ENCODE data around the gene PIP5KL1. TPM values are rescaled to one million over a fixed set of nuclear protein-coding genes. Genes with fewer than 3 reads are reported as not detected.

The PIP5KL1 gene
- total RNA-seq, 1 experiment from 2014 or later, result 0.94 TPM

DNA sequence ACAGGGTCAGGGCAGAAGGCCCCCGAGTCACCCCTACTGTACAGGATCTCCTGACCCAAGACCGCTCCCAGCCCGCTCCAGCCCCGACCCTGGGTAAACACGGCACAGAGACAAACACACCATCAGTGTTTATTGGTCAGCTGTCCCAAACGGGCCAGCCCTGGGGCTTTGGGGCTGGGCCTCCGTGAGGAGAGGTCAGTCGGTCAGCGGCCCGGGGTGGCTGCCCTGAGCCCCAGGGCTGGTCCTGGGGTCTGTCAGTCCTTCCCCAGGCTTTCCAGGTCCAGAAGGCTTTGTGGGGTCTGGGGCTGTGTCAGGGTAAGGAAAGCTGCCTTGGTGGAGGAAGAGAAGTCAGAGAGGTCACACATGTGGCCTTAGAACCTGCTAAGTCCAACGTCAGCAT lies 4.4 kb upstream of the PIP5KL1 start:
- H3K4me3 ChIP-seq (ENCODE audit: insufficient read depth, low read depth, low read length), result no peak overlapping the region
- H3K36me3 ChIP-seq (replicated peaks; ENCODE audit: control insufficient read depth, insufficient read depth, low read length), result peaks cover 9% of the 10 kb centered on the region
- DNase-seq, result no peak
- H3K27me3 ChIP-seq (ENCODE audit: control insufficient read depth, insufficient read depth, low read length), result peaks cover 1% of the 10 kb centered on the region; the same call in 1 of the 2 replicates

GRCh38 chr9:127934248-127934647 lies 3.7 kb upstream of the PIP5KL1 start:
- peaks cover 9% of the 10 kb centered on the region for H3K27me3 ChIP-seq (ENCODE audit: control insufficient read depth, insufficient read depth, low read length)
- H3K4me3 ChIP-seq (ENCODE audit: insufficient read depth, low read depth, low read length), result no peak overlapping the region
- DNase-seq, result no peak
- H3K36me3 ChIP-seq (replicated peaks; ENCODE audit: control insufficient read depth, insufficient read depth, low read length), result peaks cover 9% of the 10 kb centered on the region

DNA sequence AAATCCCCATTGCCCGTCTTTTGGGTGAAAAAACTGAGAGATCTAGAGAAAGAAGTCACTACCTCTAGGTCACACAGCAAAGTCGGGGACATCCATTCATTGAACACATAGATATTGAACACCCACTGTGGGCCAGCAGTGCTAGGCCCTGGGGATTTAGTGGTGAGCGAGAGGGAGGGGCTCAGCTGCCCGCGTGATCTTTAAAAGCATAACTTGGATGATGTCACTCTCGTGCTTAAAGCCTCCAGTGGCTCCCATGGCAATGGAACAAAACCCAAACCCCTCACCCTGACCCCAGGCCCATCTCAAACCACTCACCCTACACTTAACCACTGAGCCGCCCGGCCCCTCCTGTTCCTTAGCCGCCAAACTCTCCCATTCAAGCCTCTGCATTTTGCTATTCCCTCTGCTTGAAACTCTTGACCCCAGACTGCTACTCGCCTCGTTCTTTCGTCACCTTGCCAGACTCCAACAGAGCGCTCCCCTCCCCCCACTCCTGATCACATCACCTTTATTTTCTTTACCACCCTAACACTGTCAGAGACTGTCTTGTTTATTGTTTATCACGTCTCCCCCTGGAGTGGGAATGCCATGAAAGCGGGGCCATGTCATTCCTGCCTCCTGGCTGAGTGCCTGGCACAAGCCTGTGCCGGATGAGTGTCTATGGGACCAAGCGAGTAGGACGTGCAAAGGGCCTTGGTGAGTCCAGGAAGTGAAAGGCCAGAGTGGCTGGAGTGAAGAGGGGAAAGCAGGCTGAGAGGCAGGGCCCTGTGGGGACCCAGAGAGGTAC lies 710 bp upstream of the PIP5KL1 start:
- H3K27me3 ChIP-seq (ENCODE audit: control insufficient read depth, insufficient read depth, low read length), result peaks cover 36% of the 10 kb centered on the region
- no peak for DNase-seq
- peaks cover 8% of the 10 kb centered on the region for H3K36me3 ChIP-seq (replicated peaks; ENCODE audit: control insufficient read depth, insufficient read depth, low read length)

DNA sequence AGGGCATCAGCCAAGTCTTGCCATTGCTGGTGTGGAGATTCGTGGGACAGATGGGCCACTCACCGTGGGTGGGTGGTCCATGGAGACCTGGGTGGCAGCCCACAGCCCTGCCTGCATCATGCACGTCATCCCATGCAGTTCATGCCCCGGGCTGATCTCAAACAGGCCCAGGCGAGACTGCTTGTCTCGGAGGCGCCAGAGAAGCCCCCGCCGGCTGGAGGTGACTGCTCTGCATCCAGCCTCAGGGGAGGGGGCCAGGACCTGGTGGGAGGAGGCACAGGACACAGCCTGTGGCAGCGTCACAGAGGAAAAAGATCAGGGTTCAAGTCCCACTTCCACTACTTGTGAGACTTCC lies 975 bp downstream of the PIP5KL1 start:
- DNase-seq, result no peak
- Histone ChIP-seq H3K27me3 (ENCODE audit: control insufficient read depth, insufficient read depth, low read length) (peaks cover 41% of the 10 kb centered on the region), H3K4me3 (ENCODE audit: insufficient read depth, low read depth, low read length) (no peak overlapping the region), H3K36me3 (replicated peaks; ENCODE audit: control insufficient read depth, insufficient read depth, low read length) (no peaks in the 10 kb centered on the region)

More for the DNA sequence above, 710 bp upstream of the PIP5KL1 start:
- peak overlapping the region; percentile 55 for H3K4me3 ChIP-seq (ENCODE audit: insufficient read depth, low read depth, low read length)

DNA sequence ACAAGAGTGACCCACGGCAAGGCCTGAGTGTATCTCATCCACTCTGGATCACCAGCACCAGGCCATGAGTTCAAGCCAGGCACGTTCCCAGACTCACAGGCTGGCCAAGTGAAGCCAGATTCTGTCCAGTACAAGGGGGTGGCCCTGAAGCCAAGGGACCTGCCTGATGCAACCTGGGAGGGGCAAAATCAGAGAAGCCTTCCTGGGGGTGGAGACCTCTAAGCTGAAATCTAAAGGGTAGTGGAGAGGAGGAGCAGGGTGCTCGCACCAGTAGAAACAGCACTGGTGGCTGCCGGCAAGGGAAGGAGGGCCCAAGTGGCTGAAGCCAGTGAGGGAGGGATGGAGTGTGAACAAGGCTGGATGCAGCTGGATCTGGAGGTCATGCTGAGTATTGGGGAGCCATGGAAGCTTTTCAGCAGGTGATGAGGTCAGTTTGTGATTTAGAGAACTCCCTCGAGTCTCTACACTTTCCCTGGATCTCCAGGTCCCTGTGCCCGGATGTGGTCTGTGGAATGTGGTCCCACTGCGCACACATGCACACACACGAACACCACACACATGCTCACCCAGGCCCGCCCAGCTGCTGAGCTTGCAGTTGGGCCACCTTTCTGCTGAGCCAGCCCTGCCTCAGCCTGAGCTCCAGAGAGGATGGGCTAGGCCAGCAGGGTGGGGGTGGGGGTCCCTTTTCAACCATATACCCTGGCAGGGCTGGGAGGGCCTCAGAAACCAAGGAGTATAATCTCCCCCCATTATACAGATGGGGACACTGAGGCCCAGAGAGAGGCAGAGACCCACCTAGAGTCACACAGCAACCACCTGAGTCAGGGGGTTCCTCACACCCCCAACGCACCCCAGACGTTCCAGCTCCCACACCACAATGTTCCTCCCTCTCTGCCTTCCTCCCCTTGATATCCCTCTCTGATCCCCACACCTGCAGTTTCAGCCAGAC lies 1.6 kb downstream of the PIP5KL1 start:
- H3K4me3 ChIP-seq (ENCODE audit: insufficient read depth, low read depth, low read length), result no peak overlapping the region; the same call in 1 of the 2 replicates
- no peak for DNase-seq
- H3K36me3 ChIP-seq (replicated peaks; ENCODE audit: control insufficient read depth, insufficient read depth, low read length), result no peaks in the 10 kb centered on the region
- H3K27me3 ChIP-seq (ENCODE audit: control insufficient read depth, insufficient read depth, low read length), result peaks cover 41% of the 10 kb centered on the region

GRCh38 chr9:127927988-127928675 lies 2.4 kb downstream of the PIP5KL1 start:
- peak; percentile 69 for DNase-seq
- Histone ChIP-seq H3K27me3 (ENCODE audit: control insufficient read depth, insufficient read depth, low read length) (peaks cover 41% of the 10 kb centered on the region), H3K36me3 (replicated peaks; ENCODE audit: control insufficient read depth, insufficient read depth, low read length) (no peaks in the 10 kb centered on the region), H3K4me3 (ENCODE audit: insufficient read depth, low read depth, low read length) (peak overlapping the region; percentile 52)

DNA sequence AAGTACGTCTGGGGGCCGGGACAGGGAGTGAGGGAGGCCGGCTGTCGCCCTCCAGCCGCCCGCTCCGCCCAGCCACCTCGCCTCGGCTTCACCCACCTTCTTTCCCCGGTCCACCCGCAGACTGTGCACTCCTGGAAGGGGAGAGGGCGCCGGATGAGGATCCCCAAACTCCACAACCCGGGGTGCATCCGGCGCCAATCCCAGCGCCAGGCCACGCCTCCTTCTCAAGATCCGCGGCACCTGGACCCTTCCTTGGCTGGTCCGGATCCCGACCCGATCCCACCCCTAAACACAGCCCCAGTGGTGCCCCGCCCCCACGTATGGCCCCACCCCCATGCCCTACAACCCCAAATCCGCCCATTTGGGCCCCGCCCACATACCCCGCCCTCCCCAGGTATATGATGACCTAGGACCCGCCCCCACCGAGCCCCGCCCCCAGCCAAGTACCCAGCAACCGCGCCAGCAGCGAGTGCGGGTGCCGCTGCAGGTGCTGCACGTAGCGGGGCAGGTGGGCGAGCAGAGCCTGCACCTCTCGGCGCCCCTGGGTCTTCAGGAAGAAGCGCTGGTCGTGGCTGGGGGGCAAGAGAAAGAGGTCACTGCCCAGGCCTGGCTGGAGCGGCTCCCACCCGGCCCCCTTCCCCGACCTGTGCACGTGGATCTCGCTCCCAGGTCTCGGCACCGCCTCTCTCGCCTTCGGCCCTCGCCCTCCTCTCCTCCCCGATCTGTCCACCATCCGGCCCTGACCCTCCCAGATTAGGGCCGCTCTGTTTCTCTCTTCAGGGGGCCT lies 3.2 kb downstream of the PIP5KL1 start:
- H3K27me3 ChIP-seq (ENCODE audit: control insufficient read depth, insufficient read depth, low read length), result peaks cover 41% of the 10 kb centered on the region
- H3K4me3 ChIP-seq (ENCODE audit: insufficient read depth, low read depth, low read length), result peak overlapping the region; percentile 70
- H3K36me3 ChIP-seq (replicated peaks; ENCODE audit: control insufficient read depth, insufficient read depth, low read length), result no peaks in the 10 kb centered on the region
- peak; percentile 100 for DNase-seq

DNA sequence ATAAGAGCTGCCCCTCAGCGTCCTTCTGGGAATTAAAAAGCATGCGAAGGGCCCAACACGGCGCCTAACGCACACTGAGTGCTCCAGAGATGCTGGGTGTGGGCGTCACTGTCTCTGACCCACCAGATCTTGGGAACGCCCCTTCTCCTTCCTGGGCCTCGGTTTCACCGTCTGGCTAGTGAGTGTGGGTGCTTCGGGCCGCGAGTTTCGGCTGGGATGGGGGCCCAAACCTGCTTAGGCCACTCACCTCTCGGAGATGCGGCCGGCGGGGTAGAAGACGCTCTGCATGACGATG lies 3.7 kb downstream of the PIP5KL1 start:
- Histone ChIP-seq H3K36me3 (replicated peaks; ENCODE audit: control insufficient read depth, insufficient read depth, low read length) (no peaks in the 10 kb centered on the region), H3K27me3 (ENCODE audit: control insufficient read depth, insufficient read depth, low read length) (peaks cover 42% of the 10 kb centered on the region), H3K4me3 (ENCODE audit: insufficient read depth, low read depth, low read length) (peak overlapping the region; percentile 70)
- DNase-seq, result no peak

GRCh38 chr9:127925959-127926905 lies 4.3 kb downstream of the PIP5KL1 start:
- Histone ChIP-seq H3K4me3 (ENCODE audit: insufficient read depth, low read depth, low read length) (peak overlapping the region; percentile 70), H3K27me3 (ENCODE audit: control insufficient read depth, insufficient read depth, low read length) (peaks cover 45% of the 10 kb centered on the region), H3K36me3 (replicated peaks; ENCODE audit: control insufficient read depth, insufficient read depth, low read length) (no peaks in the 10 kb centered on the region)
- DNase-seq, result no peak

DNA sequence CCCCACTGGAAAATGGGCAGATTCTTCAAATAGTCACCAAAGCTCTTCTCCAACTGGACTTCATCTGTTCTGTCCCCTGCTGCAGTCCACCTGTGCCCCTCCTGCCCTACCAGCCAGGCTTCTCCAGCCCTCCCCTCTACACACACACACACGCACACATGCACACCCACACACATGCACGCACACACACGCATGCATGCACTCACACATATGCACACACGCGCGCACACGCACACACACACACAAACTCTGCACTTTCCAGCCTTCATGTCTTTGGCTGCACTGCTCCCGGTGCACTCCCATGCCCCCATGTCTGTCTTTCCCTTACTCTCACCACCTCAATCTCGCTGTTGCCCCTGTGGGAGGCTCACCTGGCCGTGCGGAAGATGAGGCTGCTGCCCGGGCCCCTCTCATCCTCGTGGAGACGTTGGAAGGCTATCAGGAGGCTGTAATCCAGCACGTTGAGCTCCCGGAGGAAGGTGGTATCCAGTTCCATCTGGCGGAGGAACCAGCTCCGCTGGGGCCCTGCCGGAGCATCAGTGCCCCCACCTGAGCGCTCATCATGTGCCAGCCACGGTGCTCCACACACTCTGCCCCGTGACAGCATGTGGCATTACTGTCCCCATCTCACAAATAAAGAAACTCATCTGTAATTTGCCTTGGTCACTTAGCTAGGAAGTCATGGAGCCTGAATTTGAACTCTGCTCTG lies 5.7 kb downstream of the PIP5KL1 start:
- H3K27me3 ChIP-seq (ENCODE audit: control insufficient read depth, insufficient read depth, low read length), result peaks cover 42% of the 10 kb centered on the region
- no peak for DNase-seq
- no peaks in the 10 kb centered on the region for H3K36me3 ChIP-seq (replicated peaks; ENCODE audit: control insufficient read depth, insufficient read depth, low read length)
- no peak overlapping the region for H3K4me3 ChIP-seq (ENCODE audit: insufficient read depth, low read depth, low read length)

GRCh38 chr9:127923771-127924170 lies 6.8 kb downstream of the PIP5KL1 start:
- Histone ChIP-seq H3K27me3 (ENCODE audit: control insufficient read depth, insufficient read depth, low read length) (peaks cover 31% of the 10 kb centered on the region), H3K36me3 (replicated peaks; ENCODE audit: control insufficient read depth, insufficient read depth, low read length) (no peaks in the 10 kb centered on the region), H3K4me3 (ENCODE audit: insufficient read depth, low read depth, low read length) (no peak overlapping the region)
- no peak for DNase-seq

DNA sequence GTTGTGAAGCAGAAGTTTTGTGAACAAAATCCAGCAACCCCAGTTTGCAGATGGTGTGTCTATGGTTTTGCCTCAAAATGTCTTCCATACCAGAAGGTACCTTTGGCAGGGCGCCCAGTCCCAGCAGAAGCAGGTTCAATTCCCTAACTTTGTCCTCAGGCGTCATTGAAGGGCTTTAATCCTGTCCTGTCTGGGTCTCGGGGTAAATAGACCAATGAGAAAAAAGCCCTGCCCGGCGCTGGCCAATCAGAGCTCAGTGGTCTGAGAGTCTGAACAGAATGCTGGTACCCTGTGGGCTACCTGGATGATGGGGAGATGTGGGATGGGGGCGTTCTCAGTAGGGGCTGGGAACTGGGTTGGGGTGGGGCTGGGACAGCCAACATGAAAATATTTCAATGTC lies 7.5 kb downstream of the PIP5KL1 start:
- Histone ChIP-seq H3K4me3 (ENCODE audit: insufficient read depth, low read depth, low read length) (no peak overlapping the region), H3K27me3 (ENCODE audit: control insufficient read depth, insufficient read depth, low read length) (peaks cover 25% of the 10 kb centered on the region; the same call in 1 of the 2 replicates), H3K36me3 (replicated peaks; ENCODE audit: control insufficient read depth, insufficient read depth, low read length) (no peaks in the 10 kb centered on the region)
- peak; percentile 90 for DNase-seq
